Measurements from ENCODE around the gene LLGL2.

DNA sequence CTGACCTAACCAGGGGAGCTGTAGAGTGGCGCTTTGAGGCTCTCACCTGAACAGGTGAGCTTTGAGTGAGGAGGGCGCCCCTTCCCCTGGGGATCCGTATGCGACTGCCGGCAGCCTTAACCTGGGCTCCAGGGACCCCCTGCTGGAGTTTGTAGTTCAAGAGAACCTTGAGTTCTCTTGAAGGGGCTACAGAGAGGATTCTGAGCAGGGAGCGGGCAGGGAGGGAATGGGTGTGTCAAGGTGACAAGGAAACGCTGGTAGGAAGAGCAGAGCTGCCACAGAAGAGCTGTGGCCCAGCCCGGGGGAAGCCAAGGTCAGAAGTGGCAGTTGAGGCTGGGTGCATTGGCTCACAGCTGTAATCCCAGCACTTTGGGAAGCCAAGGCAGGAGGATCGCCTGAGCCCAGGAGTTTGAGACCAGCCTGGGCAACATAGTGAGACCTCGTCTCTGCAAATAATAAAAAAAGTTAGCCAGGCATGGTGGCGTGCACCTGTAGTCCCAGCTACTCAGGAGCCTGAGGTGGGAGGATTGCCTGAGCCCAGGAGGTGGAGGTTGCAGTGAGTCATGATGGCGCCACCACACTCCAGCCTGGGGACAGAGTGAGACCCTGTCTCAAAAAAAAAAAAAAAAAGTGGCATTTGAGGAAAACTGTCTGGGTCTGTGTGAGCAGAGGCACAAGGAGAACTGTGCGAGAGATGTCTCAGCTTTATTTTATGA lies 1.2 kb downstream of the LLGL2 start:
- TF ChIP-seq, protein P1, sequence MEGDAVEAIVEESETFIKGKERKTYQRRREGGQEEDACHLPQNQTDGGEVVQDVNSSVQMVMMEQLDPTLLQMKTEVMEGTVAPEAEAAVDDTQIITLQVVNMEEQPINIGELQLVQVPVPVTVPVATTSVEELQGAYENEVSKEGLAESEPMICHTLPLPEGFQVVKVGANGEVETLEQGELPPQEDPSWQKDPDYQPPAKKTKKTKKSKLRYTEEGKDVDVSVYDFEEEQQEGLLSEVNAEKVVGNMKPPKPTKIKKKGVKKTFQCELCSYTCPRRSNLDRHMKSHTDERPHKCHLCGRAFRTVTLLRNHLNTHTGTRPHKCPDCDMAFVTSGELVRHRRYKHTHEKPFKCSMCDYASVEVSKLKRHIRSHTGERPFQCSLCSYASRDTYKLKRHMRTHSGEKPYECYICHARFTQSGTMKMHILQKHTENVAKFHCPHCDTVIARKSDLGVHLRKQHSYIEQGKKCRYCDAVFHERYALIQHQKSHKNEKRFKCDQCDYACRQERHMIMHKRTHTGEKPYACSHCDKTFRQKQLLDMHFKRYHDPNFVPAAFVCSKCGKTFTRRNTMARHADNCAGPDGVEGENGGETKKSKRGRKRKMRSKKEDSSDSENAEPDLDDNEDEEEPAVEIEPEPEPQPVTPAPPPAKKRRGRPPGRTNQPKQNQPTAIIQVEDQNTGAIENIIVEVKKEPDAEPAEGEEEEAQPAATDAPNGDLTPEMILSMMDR (IDR thresholded peaks at IDR 0.05) = no peak
- TF ChIP-seq POLR2A (IDR thresholded peaks at IDR 0.05) = peak in 2 of 4 donors; percentile 14 to 17

Data from upper lobe of left lung (tissue), 4 donors.